Skeletal muscle tissue (tissue), 4 donors: ENCODE results near the gene PGM2. TPM values are rescaled to one million over a fixed set of nuclear protein-coding genes. Genes with fewer than 3 reads are reported as not detected.

Experiments used
- H3K27ac ChIP-seq: one replicate; pipeline ENCODE4 v1.7.0; 2013; ENCODE audit warnings: mild to moderate bottlenecking, low read depth, low read length, inconsistent platforms
- H3K27me3 ChIP-seq, 3 donors: one replicate each; pipeline ENCODE4 v1.7.0; 2013; ENCODE audit warnings: low read length in 3 of 3; ENCODE audit not compliant: control insufficient read depth in 3 of 3, insufficient read depth in 3 of 3
- H3K36me3 ChIP-seq, 3 donors: one replicate each; pipeline ENCODE4 v1.7.0; 2013; ENCODE audit warnings: low read length in 3 of 3; ENCODE audit not compliant: control insufficient read depth in 3 of 3, insufficient read depth in 3 of 3
- H3K4me1 ChIP-seq, 3 donors: one replicate each; pipeline ENCODE4 v1.7.0; 2013; ENCODE audit warnings: low read length in 3 of 3, mild to moderate bottlenecking in 3 of 3; ENCODE audit not compliant: control insufficient read depth in 3 of 3, insufficient read depth in 3 of 3
- H3K4me3 ChIP-seq, 3 donors: one replicate each; pipeline ENCODE4 v1.7.0; 2013; ENCODE audit warnings: low read length in 3 of 3
- H3K9ac ChIP-seq, 3 donors: one replicate each; pipeline ENCODE4 v1.7.0; 2013; ENCODE audit warnings: low read length in 3 of 3, mild to moderate bottlenecking in 3 of 3, moderate library complexity in 2 of 3, low read depth in 1 of 3
- H3K9me3 ChIP-seq, 3 donors: one replicate each; pipeline ENCODE4 v1.7.0; 2013; ENCODE audit warnings: low read length in 3 of 3; ENCODE audit not compliant: control insufficient read depth in 3 of 3
- total RNA-seq: library from RNA; depleted of rRNA; stranded (reverse); fragments of >200 nt; gene quantifications from one replicate; pipeline ENCODE4 v1.2.3, GENCODE V29; 2014
- donor health status: Osteomylitis.

Gene PGM2
- total RNA-seq, 1 donor from 2014 or later: 5.7 TPM

DNA sequence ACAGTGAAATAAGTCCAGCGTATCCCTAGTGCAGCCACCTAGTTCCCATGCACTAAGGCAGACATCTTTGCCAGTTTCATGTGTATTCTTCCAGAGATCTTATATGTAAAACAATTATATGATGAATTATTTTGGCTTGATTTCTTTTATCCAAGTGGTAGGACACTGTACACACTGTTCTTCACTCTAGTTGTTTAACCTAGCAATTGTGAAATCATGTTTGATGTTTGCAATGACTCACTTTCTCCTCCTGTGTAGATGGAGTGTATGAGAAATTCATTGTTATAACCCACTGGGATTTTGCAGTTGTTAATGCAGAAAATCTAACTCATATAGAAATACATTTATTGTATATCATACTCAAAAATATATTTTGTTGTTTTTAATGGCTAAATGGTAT lies 46.9 kb downstream of the PGM2 start:
- Histone ChIP-seq H3K27me3 (no peaks in the 10 kb centered on the region), H3K4me3 (no peak overlapping the region), H3K27ac (no peak overlapping the region), H3K9me3 (no peaks in the 10 kb centered on the region), H3K4me1 (no peaks in the 10 kb centered on the region), H3K9ac (no peak overlapping the region), H3K36me3 (no peaks in the 10 kb centered on the region)

DNA sequence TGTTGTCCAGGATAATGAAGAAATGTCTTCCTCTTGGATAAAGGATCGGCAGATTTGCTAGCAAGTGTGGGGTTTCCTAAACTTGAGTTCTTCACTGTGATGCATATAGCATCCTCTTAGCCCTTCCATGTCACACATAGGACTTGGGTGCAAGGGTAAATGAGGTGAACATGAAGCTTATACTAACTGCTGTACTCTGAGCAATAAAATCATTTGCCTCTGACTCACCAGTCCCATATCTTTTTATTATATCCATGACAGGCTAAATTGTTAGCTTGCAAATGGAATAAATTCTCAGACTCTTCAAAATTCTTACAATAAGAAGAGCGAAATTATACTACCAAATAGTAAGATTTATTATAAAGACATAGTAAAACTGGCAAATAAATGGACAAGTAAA lies 49.7 kb downstream of the PGM2 start:
- Histone ChIP-seq H3K27ac (no peak overlapping the region), H3K9ac (no peak overlapping the region)

DNA sequence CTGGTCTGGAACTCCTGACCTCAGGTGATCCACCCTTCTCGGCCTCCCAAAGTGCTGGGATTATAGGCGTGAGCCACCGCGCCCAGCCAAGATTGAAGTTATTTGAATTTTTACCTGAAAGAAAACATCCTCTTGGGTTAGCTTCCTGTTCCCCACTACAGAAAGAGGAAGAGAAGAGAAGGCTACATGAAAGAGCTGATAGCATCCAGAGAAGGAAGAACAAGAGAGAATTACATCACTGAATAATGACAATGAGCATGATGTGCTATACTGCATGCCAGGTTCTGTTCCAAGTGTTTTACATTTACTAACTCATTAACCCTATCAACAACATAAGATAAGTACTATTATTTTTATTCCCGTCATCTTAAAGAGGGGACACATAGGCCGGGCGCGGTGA lies 52.9 kb downstream of the PGM2 start:
- Histone ChIP-seq H3K27me3 (no peaks in the 10 kb centered on the region), H3K4me3 (no peak overlapping the region), H3K36me3 (no peaks in the 10 kb centered on the region), H3K9me3 (no peaks in the 10 kb centered on the region), H3K9ac (no peak overlapping the region), H3K4me1 (no peaks in the 10 kb centered on the region), H3K27ac (no peak overlapping the region)

More for the DNA sequence above, 49.7 kb downstream of the PGM2 start:
- Histone ChIP-seq H3K4me1 (no peaks in the 10 kb centered on the region), H3K4me3 (no peak overlapping the region), H3K9me3 (no peaks in the 10 kb centered on the region), H3K36me3 (no peaks in the 10 kb centered on the region), H3K27me3 (no peaks in the 10 kb centered on the region)

DNA sequence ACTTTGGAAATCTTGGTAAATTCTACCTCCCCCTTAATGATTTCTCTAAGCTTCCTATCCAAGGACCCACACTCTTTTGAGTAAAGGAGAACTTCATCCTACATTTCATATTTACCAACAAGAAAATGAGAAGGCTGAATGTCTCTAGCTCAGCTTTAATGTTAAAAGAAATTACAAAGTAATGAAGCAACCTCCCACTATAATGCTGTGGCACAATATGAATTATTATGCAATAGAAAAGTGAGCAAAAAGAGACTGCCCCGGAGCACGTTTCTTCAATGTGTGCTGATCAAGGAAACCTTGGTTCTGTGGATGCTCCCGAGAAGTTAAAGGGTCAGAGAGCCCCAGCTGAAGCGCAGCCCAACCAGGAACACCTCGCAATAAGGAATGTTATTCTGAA lies 55.3 kb downstream of the PGM2 start:
- no peaks in the 10 kb centered on the region for H3K36me3 ChIP-seq
- no peaks in the 10 kb centered on the region for H3K27me3 ChIP-seq
- H3K9ac ChIP-seq: no peak overlapping the region
- no peak overlapping the region for H3K27ac ChIP-seq
- H3K4me1 ChIP-seq: no peaks in the 10 kb centered on the region
- no peak overlapping the region for H3K4me3 ChIP-seq
- no peaks in the 10 kb centered on the region for H3K9me3 ChIP-seq

DNA sequence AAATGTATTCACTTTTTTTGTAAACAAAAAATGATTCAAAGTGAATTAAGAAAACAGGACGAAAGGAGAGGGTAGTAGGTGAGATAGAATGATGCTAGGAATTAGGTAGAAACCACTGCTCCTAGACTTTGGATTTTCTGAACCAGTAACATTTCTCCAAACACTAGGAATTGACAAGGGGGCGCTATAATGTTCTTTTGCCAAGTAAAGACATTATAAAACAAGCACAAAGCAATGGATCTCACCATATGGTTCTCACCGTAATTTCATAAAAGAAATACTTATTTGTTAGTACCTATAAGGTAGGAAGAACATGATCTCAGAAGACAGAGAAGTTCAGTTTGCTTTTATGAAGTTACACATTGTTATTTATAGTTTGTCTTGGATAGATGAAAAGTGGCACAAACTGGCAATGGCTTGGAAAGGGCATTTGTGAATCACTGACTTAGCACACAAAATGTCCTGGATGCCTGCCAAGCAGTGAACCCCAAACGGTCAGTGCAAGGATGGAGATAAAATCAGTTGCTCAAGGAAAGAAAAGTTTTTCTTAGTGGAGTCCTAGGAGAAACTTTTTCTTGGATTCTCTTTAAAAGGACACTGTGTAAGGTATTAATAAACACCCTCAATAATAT lies 56.3 kb downstream of the PGM2 start:
- no peak overlapping the region for H3K27ac ChIP-seq
- H3K9me3 ChIP-seq: no peaks in the 10 kb centered on the region

DNA sequence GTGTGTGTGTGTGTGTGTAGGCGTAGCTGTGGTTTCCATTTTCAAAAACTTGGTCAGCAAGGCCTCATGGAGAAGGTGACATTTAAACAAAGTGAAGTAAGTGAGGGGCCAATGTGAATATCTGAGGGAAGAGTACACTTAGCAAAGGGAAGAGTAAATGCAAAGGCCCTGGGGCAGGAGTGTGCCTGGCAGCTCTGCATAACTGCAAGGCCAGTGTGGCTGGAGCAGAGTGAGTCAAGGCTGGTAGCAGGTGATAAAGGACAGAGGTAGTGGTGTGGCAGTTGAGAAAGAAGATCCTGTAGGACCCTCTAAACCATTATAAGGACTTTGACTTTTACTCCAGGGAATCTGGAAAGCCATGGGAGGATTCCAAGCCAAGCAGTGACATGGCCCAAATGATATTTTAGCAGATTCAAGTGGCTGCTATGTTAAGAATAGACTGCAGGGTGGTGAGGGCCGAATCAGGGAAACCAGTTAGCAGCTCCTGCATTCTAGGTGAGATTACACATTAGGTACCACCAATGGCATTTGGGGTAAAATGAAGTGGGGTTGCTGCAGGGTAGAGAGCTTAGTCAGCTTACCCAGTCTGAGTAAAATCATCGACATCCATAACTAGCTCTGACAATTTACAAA lies 58.5 kb downstream of the PGM2 start:
- no peak overlapping the region for H3K4me3 ChIP-seq
- no peak overlapping the region for H3K9ac ChIP-seq
- H3K9me3 ChIP-seq: no peaks in the 10 kb centered on the region
- H3K27me3 ChIP-seq: no peaks in the 10 kb centered on the region
- H3K27ac ChIP-seq: peak overlapping the region; percentile 15
- peaks cover 3 to 5% (median 4%) of the 10 kb centered on the region in 3 donors for H3K4me1 ChIP-seq
- H3K36me3 ChIP-seq: no peaks in the 10 kb centered on the region

More for the DNA sequence above, 56.3 kb downstream of the PGM2 start:
- Histone ChIP-seq H3K9ac (no peak overlapping the region), H3K27me3 (no peaks in the 10 kb centered on the region), H3K4me1 (no peaks in the 10 kb centered on the region), H3K36me3 (no peaks in the 10 kb centered on the region), H3K4me3 (no peak overlapping the region)

DNA sequence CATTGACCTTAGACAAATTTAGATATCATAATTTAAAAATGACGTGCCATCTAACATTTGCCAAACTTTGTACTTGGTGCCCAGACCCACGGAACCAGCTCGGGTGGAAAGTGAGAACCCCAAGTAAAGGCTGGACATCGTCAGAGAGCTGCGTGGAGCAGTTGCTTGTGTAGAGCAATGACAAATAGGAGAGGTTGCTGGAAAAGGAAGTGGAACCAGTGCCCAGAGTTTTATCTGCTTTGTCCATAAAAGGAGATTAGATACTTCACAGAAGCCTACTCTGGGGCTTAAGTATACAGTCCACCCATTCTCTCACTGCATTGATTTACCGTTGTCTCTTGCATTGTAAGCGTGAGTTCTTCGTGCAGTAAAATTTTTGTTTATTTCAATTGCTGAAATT lies 59.0 kb downstream of the PGM2 start:
- no peak overlapping the region for H3K27ac ChIP-seq
- H3K9ac ChIP-seq: no peak overlapping the region
- peaks cover 7 to 10% (median 8%) of the 10 kb centered on the region in 3 donors for H3K4me1 ChIP-seq
- no peaks in the 10 kb centered on the region for H3K36me3 ChIP-seq
- H3K9me3 ChIP-seq: no peaks in the 10 kb centered on the region
- no peaks in the 10 kb centered on the region for H3K27me3 ChIP-seq
- no peak overlapping the region for H3K4me3 ChIP-seq

DNA sequence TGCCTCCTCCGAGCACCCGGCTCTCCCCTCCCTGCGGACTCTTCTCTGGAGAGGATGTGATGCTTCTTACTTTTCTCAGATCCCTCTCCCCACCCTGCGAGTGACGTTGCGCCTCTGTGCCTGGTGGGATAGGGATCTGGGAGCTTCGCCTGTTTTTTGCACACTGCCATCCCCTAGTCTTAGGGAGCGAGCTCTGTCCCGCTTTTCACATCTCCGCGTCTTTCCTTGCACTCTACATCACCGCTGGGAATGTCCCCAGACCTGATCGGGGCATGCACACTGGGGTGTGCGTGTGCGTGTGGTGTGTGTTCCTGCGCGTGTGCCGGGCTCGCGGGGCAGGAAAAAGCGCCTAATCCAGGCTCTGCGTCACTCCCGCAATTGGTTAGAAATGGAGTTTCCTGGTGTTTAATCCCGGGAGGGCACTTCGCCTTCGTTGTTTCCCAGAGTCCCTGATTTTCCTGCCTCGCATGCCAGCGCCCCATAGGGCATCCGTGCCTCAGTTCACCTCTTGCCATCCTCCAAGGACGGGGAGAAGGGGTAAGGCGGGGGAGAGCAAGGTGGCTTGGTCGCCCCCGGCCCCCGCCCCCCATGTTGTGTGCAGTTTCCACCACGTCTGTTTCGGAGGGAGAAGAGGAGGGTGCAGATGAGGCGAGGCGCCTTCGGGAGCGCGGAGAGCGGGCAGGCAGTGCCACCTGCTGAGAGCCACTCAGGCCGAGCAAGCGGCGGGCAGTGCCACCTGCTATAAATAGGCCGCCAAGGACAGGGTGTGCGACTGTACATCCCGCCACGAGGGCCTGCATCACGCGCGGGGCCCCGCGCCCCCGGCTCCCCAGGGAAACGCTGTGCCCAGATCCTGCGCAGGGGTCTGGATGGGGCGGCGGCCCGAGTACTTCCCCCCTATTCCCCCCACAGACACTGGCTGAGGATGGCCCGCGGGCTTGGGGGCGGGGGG lies 63.6 kb downstream of the PGM2 start:
- H3K9ac ChIP-seq: peak overlapping the region; percentile 63 to 86 (median 76)
- H3K27ac ChIP-seq: peak overlapping the region; percentile 80
- H3K27me3 ChIP-seq: no peaks in the 10 kb centered on the region

DNA sequence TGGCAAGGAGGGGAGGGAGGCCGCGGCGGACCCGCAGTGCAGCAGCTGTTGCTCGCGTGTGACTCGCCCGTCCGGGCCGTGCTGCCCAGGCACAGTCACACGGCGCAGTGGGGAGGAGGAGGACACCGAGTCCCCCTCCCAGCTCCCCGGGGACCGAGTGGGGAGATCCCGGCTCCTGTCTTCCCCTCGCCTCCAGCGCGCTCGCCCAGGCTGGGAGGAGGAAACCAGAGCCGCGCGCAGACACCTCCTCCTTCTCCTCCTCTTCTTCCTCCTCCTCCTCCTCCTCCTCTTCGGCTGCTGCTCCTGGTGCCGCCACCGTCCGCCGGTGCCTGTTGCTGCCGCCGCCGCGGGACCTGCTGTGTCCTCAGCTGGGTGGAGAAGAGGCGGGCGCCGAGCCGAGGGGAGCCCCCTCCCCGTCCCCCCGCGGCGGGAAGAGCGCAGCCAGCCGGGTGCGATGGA lies 64.3 kb downstream of the PGM2 start, which contains the start of gene TBC1D1:
Gene TBC1D1 (plus strand): TSS at position 284 of the 459 bp plus-strand sequence. CDS start 11,012 bp downstream, outside the sequence.
- H3K36me3 ChIP-seq: no peaks in the 10 kb centered on the region
- peak within 1 kb of the TSS; percentile 63 to 86 (median 76) for H3K9ac ChIP-seq
- H3K4me3 ChIP-seq: peak within 1 kb of the TSS; percentile 70 to 80 (median 78)
- no peaks in the 10 kb centered on the region for H3K9me3 ChIP-seq
- H3K27ac ChIP-seq: peak within 1 kb of the TSS; percentile 80
- H3K4me1 ChIP-seq: peaks cover 9 to 13% (median 12%) of the 10 kb centered on the region in 3 donors
- no peaks in the 10 kb centered on the region for H3K27me3 ChIP-seq

More for the DNA sequence above, 63.6 kb downstream of the PGM2 start:
- H3K9me3 ChIP-seq: no peaks in the 10 kb centered on the region
- peaks cover 9 to 13% (median 12%) of the 10 kb centered on the region in 3 donors for H3K4me1 ChIP-seq
- H3K4me3 ChIP-seq: peak overlapping the region; percentile 70 to 80 (median 78)
- no peaks in the 10 kb centered on the region for H3K36me3 ChIP-seq
